ENCODE results near the gene AKAP6. TPM values are rescaled to one million over a fixed set of nuclear protein-coding genes. Genes with fewer than 3 reads are reported as not detected.

The AKAP6 gene
- total and polyA plus RNA-seq, 10 of the 15 experiments (the other 5 are each of a cell fraction or from before 2014, with no cell fraction given), result 0.35 to 5.9 (median 2.2) TPM

DNA sequence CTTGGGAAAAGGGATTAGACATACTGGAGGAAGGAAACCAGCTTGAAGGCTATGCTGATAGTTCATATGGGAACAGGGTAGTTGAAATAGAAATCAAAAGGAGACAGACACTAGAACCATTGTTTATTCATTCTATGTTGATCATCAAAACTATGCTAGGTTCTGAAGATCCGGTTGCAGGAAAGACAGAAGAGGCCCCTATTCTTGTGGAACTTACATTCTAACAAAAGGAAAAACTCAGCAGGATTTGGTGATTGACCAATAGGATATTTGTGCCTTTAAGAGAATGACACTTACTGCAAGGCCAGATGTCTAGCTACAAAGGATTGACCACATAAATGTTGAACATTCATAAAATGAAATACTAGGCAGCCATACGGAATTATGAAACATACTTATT lies 179.2 kb downstream of the AKAP6 start:
- Histone ChIP-seq H3K9ac (ENCODE audit: control insufficient read depth, insufficient read depth, low read length) (no peak overlapping the region), H3K27me3 (replicated peaks in 1 of 2; ENCODE audit: control insufficient read depth in 2 of 2, insufficient read depth in 2 of 2, low read length in 1 of 2) (no peaks in the 10 kb centered on the region), H4K20me1 (ENCODE audit: control insufficient read depth, insufficient read depth) (no peaks in the 10 kb centered on the region), H3K4me2 (ENCODE audit: control insufficient read depth, insufficient read depth) (no peak overlapping the region), H2AFZ (ENCODE audit: control insufficient read depth, low read depth, low read length) (no peak overlapping the region), H3K9me3 (replicated peaks; ENCODE audit: control insufficient read depth, insufficient read depth, low read length) (no peaks in the 10 kb centered on the region), H3K27ac (ENCODE audit: control insufficient read depth, insufficient read depth) (no peak overlapping the region), H3K79me2 (ENCODE audit: control insufficient read depth, insufficient read depth, low read length) (no peaks in the 10 kb centered on the region), H3K4me3 (no peak overlapping the region), H3K36me3 (ENCODE audit: control insufficient read depth in 2 of 2, insufficient read depth in 2 of 2, low read length in 1 of 2) (no peaks in the 10 kb centered on the region), H3K4me1 (ENCODE audit: control insufficient read depth, insufficient read depth, low read length) (no peaks in the 10 kb centered on the region)
- ChIA-PET RAD21 (ENCODE audit: unreplicated experiment) (no interaction called here), CTCF (interaction anchor here (1.1 kb wide), 1 partner anchor 14 kb away, joined by 4 read pairs; no protein-coding TSS in a partner anchor), POLR2A (no interaction called here), SMC1A (ENCODE audit: uncharacterized antibody, unreplicated experiment) (no interaction called here)
- 23% methylated on average over 2 of the region's 2 CpGs for WGBS (ENCODE audit: insufficient coverage, insufficient replicate concordance, low lambda C conversion rate, missing lambda C conversion rate)
- intact Hi-C loops (cut with micrococcal nuclease; ENCODE audit: unreplicated experiment), result no loop called here
- no TSS peak for BruUV-seq (replicated peaks)
- in situ Hi-C loops (cut with MboI), result no loop called here
- FAIRE-seq, result no peak
- TF ChIP-seq SRF (IDR thresholded peaks at IDR 0.05; ENCODE audit: low read depth in 2 of 2, low read length in 2 of 2) (no peak), PAX8 (IDR thresholded peaks at IDR 0.05) (no peak), RELA (IDR thresholded peaks at IDR 0.05; ENCODE audit: borderline replicate concordance, partially characterized antibody) (no peak), JUNB (IDR thresholded peaks at IDR 0.05) (no peak), TBL1XR1 (IDR thresholded peaks at IDR 0.05; ENCODE audit: low read depth, low read length) (no peak), SIX5 (IDR thresholded peaks at IDR 0.05; ENCODE audit: low read depth, low read length, severe bottlenecking) (no peak), MTA2 (IDR thresholded peaks at IDR 0.05; ENCODE audit: low read depth) (no peak), NR2C2 (IDR thresholded peaks at IDR 0.05; ENCODE audit: borderline replicate concordance, control insufficient read depth, insufficient read length, low read depth) (no peak), SMARCA5 (IDR thresholded peaks at IDR 0.05) (no peak), GATAD2B (conservative IDR thresholded peaks at IDR 0.05; ENCODE audit: low read depth) (no peak), GABPA (IDR thresholded peaks at IDR 0.05; ENCODE audit: low read depth) (no peak), KDM1A (IDR thresholded peaks at IDR 0.05; ENCODE audit: borderline replicate concordance) (no peak)
- TF ChIP-seq, protein P1, sequence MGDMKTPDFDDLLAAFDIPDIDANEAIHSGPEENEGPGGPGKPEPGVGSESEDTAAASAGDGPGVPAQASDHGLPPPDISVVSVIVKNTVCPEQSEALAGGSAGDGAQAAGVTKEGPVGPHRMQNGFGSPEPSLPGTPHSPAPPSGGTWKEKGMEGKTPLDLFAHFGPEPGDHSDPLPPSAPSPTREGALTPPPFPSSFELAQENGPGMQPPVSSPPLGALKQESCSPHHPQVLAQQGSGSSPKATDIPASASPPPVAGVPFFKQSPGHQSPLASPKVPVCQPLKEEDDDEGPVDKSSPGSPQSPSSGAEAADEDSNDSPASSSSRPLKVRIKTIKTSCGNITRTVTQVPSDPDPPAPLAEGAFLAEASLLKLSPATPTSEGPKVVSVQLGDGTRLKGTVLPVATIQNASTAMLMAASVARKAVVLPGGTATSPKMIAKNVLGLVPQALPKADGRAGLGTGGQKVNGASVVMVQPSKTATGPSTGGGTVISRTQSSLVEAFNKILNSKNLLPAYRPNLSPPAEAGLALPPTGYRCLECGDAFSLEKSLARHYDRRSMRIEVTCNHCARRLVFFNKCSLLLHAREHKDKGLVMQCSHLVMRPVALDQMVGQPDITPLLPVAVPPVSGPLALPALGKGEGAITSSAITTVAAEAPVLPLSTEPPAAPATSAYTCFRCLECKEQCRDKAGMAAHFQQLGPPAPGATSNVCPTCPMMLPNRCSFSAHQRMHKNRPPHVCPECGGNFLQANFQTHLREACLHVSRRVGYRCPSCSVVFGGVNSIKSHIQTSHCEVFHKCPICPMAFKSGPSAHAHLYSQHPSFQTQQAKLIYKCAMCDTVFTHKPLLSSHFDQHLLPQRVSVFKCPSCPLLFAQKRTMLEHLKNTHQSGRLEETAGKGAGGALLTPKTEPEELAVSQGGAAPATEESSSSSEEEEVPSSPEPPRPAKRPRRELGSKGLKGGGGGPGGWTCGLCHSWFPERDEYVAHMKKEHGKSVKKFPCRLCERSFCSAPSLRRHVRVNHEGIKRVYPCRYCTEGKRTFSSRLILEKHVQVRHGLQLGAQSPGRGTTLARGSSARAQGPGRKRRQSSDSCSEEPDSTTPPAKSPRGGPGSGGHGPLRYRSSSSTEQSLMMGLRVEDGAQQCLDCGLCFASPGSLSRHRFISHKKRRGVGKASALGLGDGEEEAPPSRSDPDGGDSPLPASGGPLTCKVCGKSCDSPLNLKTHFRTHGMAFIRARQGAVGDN (IDR thresholded peaks at IDR 0.05), result no peak
- TF ChIP-seq, protein P2, sequence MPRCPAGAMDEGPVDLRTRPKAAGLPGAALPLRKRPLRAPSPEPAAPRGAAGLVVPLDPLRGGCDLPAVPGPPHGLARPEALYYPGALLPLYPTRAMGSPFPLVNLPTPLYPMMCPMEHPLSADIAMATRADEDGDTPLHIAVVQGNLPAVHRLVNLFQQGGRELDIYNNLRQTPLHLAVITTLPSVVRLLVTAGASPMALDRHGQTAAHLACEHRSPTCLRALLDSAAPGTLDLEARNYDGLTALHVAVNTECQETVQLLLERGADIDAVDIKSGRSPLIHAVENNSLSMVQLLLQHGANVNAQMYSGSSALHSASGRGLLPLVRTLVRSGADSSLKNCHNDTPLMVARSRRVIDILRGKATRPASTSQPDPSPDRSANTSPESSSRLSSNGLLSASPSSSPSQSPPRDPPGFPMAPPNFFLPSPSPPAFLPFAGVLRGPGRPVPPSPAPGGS (IDR thresholded peaks at IDR 0.05; ENCODE audit: borderline replicate concordance, insufficient read depth, low read depth, low read length, poor library complexity, severe bottlenecking), result no peak
- TF ChIP-seq, protein P3, sequence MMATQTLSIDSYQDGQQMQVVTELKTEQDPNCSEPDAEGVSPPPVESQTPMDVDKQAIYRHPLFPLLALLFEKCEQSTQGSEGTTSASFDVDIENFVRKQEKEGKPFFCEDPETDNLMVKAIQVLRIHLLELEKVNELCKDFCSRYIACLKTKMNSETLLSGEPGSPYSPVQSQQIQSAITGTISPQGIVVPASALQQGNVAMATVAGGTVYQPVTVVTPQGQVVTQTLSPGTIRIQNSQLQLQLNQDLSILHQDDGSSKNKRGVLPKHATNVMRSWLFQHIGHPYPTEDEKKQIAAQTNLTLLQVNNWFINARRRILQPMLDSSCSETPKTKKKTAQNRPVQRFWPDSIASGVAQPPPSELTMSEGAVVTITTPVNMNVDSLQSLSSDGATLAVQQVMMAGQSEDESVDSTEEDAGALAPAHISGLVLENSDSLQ (IDR thresholded peaks at IDR 0.05), result no peak
- no peak for ATAC-seq
- no peak for DNase-seq (ENCODE audit: low read depth, low spot score)
